Uterus (tissue), 4 donors: ENCODE data around the gene ORMDL3. TPM values are rescaled to one million over a fixed set of nuclear protein-coding genes. Genes with fewer than 3 reads are reported as not detected.
"Not testable (repeated sequence)": the region's sequence is repeated elsewhere in the genome, so short reads cannot be mapped to it uniquely, and the experiment has no call there.

Experiments
- DNase-seq, 2 donors: peaks; one replicate each; pipeline ENCODE4 v3.0.0-alpha.2; 2019 to 2020
- H3K27ac ChIP-seq, 2 donors: fragments of 200-600 bp; sonication (generic); 1 replicate in 1 of 2; 2 replicates in 1 of 2; pipeline ENCODE4 v1.5.1; 2016 to 2018
- H3K27me3 ChIP-seq, 2 donors: fragments of 200-600 bp; sonication (generic); one replicate each; pipeline ENCODE4 v1.5.1; 2018 to 2019; ENCODE audit warnings: control low read depth in 1 of 2
- H3K36me3 ChIP-seq, 2 donors: fragments of 200-600 bp; sonication (generic); one replicate each; pipeline ENCODE4 v1.5.1; 2019; ENCODE audit warnings: control low read depth in 1 of 2
- H3K4me1 ChIP-seq, 2 donors: fragments of 200-600 bp; sonication (generic); one replicate each; pipeline ENCODE4 v1.5.1; 2018 to 2019; ENCODE audit warnings: control low read depth in 1 of 2
- H3K4me3 ChIP-seq, 2 donors: fragments of 200-600 bp; sonication (generic); 1 replicate in 1 of 2; 2 replicates in 1 of 2; pipeline ENCODE4 v1.5.1; 2018 to 2019; ENCODE audit warnings: mild to moderate bottlenecking in 1 of 2
- H3K9me3 ChIP-seq, 2 donors: fragments of 200-600 bp; sonication (generic); one replicate each; pipeline ENCODE4 v1.5.1; 2019; ENCODE audit warnings: control low read depth in 1 of 2
- POLR2A ChIP-seq, 2 donors: fragments of 450-650 bp; IDR thresholded peaks; one replicate each; pipeline ENCODE4 v1.6.1; 2016; ENCODE audit warnings: antibody characterized with exemption in 2 of 2, mild to moderate bottlenecking in 1 of 2, moderate library complexity in 1 of 2
- intact Hi-C: fragments of 100-400 bp; cut with DNase I; formaldehyde crosslinking; loops from one replicate; pipeline ENCODE4 v1.15.1; 2023; ENCODE audit warnings: low total_unique reads
- total RNA-seq, 4 donors: library from RNA; depleted of rRNA in 3 of 4; stranded (reverse); fragments of >200 nt in 3 of 4; gene quantifications; one replicate each; pipeline versions ENCODE4 v1.1.0 to v1.2.4, GENCODE V29; 2014 to 2023
- TF ChIP-seq, protein P1 (sequence below), 4 experiments: fragments of 200-600 bp in 2 of 4; fragments of 450-650 bp in 2 of 4; sonication (generic) in 2 of 4; IDR thresholded peaks; one replicate each; pipeline ENCODE4 v1.5.1; 2016 to 2019; ENCODE audit warnings: antibody characterized with exemption in 4 of 4, mild to moderate bottlenecking in 2 of 4, moderate library complexity in 1 of 4
- donor health status: DM: yes; HTN: yes; CAD: no.

ORMDL3 gene
- total RNA-seq, 4 donors from 2014 or later = 15.9 to 71.5 (median 42.9) TPM

DNA sequence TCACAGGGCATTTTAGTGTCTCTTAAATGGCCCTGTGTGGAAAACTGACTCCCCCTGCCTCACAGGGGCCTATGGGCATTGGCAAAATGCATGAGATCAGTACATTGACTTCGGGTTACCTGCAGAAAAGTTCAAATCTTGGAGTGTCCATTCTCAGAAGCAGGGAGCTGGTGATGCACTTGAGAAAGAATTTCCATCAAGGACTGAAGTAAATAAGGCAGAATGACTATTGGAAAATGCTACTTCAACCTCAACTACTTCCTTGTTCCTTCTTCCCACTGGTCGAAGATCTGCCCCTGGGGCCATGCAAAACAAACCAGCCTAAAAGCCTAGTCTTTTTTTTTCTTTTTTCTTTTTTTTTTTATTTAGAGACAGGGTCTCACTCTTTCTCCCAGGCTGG is 21.6 kb upstream of the ORMDL3 start:
- TF ChIP-seq, protein P1, sequence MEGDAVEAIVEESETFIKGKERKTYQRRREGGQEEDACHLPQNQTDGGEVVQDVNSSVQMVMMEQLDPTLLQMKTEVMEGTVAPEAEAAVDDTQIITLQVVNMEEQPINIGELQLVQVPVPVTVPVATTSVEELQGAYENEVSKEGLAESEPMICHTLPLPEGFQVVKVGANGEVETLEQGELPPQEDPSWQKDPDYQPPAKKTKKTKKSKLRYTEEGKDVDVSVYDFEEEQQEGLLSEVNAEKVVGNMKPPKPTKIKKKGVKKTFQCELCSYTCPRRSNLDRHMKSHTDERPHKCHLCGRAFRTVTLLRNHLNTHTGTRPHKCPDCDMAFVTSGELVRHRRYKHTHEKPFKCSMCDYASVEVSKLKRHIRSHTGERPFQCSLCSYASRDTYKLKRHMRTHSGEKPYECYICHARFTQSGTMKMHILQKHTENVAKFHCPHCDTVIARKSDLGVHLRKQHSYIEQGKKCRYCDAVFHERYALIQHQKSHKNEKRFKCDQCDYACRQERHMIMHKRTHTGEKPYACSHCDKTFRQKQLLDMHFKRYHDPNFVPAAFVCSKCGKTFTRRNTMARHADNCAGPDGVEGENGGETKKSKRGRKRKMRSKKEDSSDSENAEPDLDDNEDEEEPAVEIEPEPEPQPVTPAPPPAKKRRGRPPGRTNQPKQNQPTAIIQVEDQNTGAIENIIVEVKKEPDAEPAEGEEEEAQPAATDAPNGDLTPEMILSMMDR (IDR thresholded peaks at IDR 0.05) = no peak
- TF ChIP-seq POLR2A (IDR thresholded peaks at IDR 0.05) = no peak
- Histone ChIP-seq H3K27me3 (no peaks in the 10 kb centered on the region), H3K4me3 (no peak overlapping the region), H3K9me3 (no peaks in the 10 kb centered on the region), H3K36me3 (no peaks in the 10 kb centered on the region), H3K27ac (no peak overlapping the region), H3K4me1 (peaks cover 0 to 5% of the 10 kb centered on the region in 2 donors)
- no peak for DNase-seq
- intact Hi-C loops = no loop called here

DNA sequence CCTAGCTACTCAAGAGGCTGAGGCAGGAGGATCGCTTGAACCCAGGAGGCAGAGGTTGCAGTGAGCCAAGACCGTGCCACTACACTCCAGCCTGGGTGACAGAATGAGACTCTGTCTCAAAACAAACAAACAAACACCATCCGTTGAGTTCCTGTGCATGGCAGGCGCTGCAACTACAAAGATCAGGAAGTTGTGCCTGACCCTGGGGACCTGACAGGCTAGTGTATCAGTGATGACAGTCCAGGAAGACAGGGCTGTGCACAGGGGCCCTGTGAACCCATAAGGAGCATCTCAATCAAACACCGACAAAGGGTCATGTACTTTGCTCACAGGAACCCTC is 21.1 kb upstream of the ORMDL3 start:
- H3K4me3 ChIP-seq, intact Hi-C loops, H3K36me3 ChIP-seq, H3K9me3 ChIP-seq, H3K4me1 ChIP-seq, H3K27me3 ChIP-seq, H3K27ac ChIP-seq, DNase-seq: not testable (repeated sequence)

DNA sequence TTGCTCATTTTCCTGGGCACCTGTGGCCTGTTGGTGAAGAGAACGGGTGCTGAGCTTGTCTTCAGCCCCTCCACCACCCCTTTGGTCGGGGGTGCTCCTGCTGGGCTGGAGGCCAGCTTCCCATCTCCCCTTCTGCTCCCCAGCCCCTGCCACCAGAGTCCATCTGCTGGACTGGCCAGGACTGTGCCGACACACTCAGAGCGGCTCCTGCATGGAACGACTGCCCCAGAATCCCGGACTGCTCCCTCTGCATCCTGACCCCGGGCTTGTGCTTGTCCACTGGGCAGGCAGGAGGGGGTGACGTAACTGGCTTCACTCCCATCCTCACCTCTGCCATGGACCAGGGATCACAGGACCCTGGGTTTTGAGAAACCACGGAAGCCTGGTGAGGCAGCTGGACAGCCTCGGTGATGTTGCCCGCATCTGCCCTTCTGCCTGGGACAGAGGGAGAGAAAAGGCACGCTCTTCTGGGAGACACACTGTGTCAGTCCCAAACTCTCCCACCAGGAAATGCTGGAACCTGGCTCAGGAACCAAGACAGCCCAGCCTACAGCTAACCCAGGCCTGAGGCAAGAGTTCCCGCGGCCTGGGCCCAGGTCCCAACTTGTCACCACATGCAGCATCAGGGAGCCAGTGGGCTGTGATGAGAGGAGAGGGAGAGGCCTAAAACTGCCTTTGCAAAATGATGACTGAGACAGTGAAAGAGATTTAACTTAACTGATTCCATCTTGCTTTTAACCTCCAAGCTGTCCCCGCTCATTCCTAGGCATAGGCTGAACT is 19.3 kb upstream of the ORMDL3 start:
- Histone ChIP-seq H3K36me3 (no peaks in the 10 kb centered on the region), H3K9me3 (no peaks in the 10 kb centered on the region), H3K27me3 (no peaks in the 10 kb centered on the region), H3K27ac (no peak overlapping the region), H3K4me1 (no peaks in the 10 kb centered on the region), H3K4me3 (no peak overlapping the region)
- no peak for TF ChIP-seq POLR2A (IDR thresholded peaks at IDR 0.05)
- TF ChIP-seq, protein P1 (IDR thresholded peaks at IDR 0.05) = no peak
- no peak for DNase-seq
- intact Hi-C loops = no loop called here

DNA sequence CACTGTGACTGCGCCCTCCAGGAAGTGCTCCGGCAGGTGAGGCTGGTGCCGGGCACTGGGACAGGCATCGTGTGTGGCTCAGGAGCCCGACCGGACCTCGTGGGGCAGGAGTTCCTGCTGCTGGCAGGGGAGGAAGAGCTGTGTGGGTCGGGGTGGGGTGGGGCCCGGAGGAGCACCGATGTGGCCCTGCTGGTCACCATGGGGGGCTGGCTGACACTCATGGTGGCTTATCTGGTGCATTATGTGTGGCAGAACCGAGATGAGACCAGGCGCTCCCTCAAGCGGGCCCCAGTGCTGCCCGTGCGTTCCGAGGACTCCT is 17.0 kb upstream of the ORMDL3 start:
- Histone ChIP-seq H3K27ac (no peak overlapping the region), H3K27me3 (no peaks in the 10 kb centered on the region), H3K4me3 (no peak overlapping the region), H3K4me1 (no peaks in the 10 kb centered on the region), H3K36me3 (no peaks in the 10 kb centered on the region), H3K9me3 (no peaks in the 10 kb centered on the region)
- DNase-seq = no peak
- TF ChIP-seq, protein P1 (IDR thresholded peaks at IDR 0.05) = no peak
- no peak for TF ChIP-seq POLR2A (IDR thresholded peaks at IDR 0.05)
- intact Hi-C loops = no loop called here

DNA sequence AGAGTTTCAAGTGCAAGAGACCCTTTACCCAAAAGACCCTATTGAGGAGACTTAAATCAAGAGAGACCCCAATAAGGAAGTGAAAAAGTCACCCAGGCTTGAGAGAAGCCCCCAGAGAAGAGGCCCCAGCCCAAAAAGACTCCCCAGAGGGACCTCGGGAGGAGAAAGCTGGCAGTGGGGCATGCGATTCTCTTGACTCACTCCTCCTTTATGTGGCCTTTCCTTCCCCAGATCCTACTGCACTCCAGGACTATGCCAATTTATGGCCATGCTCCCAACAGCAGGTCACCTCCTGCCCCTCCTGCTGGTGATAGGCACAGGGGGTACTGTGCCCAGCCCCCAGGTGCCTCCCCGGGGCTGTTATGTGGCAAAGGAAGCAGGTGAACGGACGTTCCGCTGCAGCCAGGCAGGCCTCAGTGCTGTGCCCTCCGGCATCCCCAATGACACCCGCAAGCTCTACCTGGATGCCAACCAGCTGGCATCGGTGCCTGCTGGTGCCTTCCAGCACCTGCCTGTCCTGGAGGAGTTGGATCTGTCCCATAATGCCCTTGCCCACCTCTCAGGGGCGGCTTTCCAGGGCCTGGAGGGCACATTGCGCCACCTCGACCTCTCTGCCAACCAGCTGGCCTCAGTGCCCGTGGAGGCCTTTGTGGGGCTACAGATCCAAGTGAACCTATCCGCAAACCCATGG is 16.4 kb upstream of the ORMDL3 start:
- Histone ChIP-seq H3K27me3 (no peaks in the 10 kb centered on the region), H3K27ac (no peak overlapping the region), H3K36me3 (no peaks in the 10 kb centered on the region), H3K9me3 (no peaks in the 10 kb centered on the region), H3K4me3 (no peak overlapping the region), H3K4me1 (no peaks in the 10 kb centered on the region)
- TF ChIP-seq, protein P1 (IDR thresholded peaks at IDR 0.05) = no peak
- no peak for TF ChIP-seq POLR2A (IDR thresholded peaks at IDR 0.05)
- DNase-seq = no peak
- intact Hi-C loops = no loop called here
